Mesendoderm (in vitro differentiated cells): ENCODE results near the gene LCTL.

ENCODE experiments used
- DNase-seq: peaks from one replicate; pipeline ENCODE4 v3.0.0; 2013
- H2AK5ac ChIP-seq: 2 replicates; pipeline ENCODE4 v1.6.1; 2013; ENCODE audit warnings: low read length, inconsistent platforms
- H2BK120ac ChIP-seq: 2 replicates; pipeline ENCODE4 v1.6.1; 2013; ENCODE audit warnings: low read depth, mild to moderate bottlenecking, low read length, moderate library complexity, mixed read lengths
- H2BK15ac ChIP-seq: replicated peaks from 2 replicates; pipeline ENCODE4 v1.6.1; 2013; ENCODE audit warnings: low read depth, mild to moderate bottlenecking, moderate library complexity
- H2BK5ac ChIP-seq: 2 replicates; pipeline ENCODE4 v1.6.1; 2013; ENCODE audit warnings: low read length, inconsistent platforms
- H3K18ac ChIP-seq: 2 replicates; pipeline ENCODE4 v1.6.1; 2013; ENCODE audit warnings: mild to moderate bottlenecking, low read length, mixed read lengths
- H3K23ac ChIP-seq: one replicate; pipeline ENCODE4 v1.6.1; 2013; ENCODE audit warnings: low read length
- H3K27ac ChIP-seq: 2 replicates; pipeline ENCODE4 v1.5.1; 2013; ENCODE audit warnings: low read depth, mild to moderate bottlenecking, inconsistent platforms, low read length, moderate library complexity
- H3K27me3 ChIP-seq: 2 replicates; pipeline ENCODE4 v1.6.1; 2013; ENCODE audit warnings: low read length, control low read depth, mild to moderate bottlenecking, inconsistent platforms; ENCODE audit not compliant: insufficient read depth, poor library complexity
- H3K36me3 ChIP-seq: 2 replicates; pipeline ENCODE4 v1.6.1; 2013; ENCODE audit warnings: low read length, inconsistent platforms; ENCODE audit not compliant: control insufficient read depth, insufficient read depth
- H3K4ac ChIP-seq: one replicate; pipeline ENCODE4 v1.6.1; 2013; ENCODE audit warnings: low read depth, mild to moderate bottlenecking, low read length, moderate library complexity
- H3K4me1 ChIP-seq: 2 replicates; pipeline ENCODE4 v1.6.1; 2013; ENCODE audit warnings: low read depth, low read length, inconsistent platforms; ENCODE audit not compliant: control insufficient read depth
- H3K4me2 ChIP-seq: 2 replicates; pipeline ENCODE4 v1.6.1; 2013; ENCODE audit warnings: low read length
- H3K4me3 ChIP-seq: 2 replicates; pipeline ENCODE4 v1.5.1; 2013; ENCODE audit warnings: mild to moderate bottlenecking, low read length
- H3K56ac ChIP-seq: one replicate; pipeline ENCODE4 v1.6.1; 2013; ENCODE audit warnings: low read length
- H3K79me1 ChIP-seq: 2 replicates; pipeline ENCODE4 v1.6.1; 2013; ENCODE audit warnings: low read length, inconsistent platforms
- H3K79me2 ChIP-seq: 2 replicates; pipeline ENCODE4 v1.6.1; 2013; ENCODE audit warnings: mild to moderate bottlenecking, low read length; ENCODE audit not compliant: control insufficient read depth, insufficient read depth
- H3K9ac ChIP-seq: 2 replicates; pipeline ENCODE4 v1.6.1; 2013; ENCODE audit warnings: low read length, inconsistent platforms
- H4K5ac ChIP-seq: one replicate; pipeline ENCODE4 v1.6.1; 2013; ENCODE audit warnings: low read length
- H4K8ac ChIP-seq: one replicate; pipeline ENCODE4 v1.6.1; 2013; ENCODE audit warnings: low read depth, mild to moderate bottlenecking, control low read depth, low read length, moderate library complexity
- WGBS: extraction: QIAGEN DNeasy Blood & Tissue Kit; methylation state at CpG from one replicate; pipeline ENCODE4 v1.1.7; 2013; ENCODE audit warnings: low lambda C conversion rate, missing lambda C conversion rate; ENCODE audit not compliant: insufficient coverage; ENCODE audit errors: extremely low coverage; 5-methylcytosine and 5-hydroxymethylcytosine counted together

The LCTL gene

DNA sequence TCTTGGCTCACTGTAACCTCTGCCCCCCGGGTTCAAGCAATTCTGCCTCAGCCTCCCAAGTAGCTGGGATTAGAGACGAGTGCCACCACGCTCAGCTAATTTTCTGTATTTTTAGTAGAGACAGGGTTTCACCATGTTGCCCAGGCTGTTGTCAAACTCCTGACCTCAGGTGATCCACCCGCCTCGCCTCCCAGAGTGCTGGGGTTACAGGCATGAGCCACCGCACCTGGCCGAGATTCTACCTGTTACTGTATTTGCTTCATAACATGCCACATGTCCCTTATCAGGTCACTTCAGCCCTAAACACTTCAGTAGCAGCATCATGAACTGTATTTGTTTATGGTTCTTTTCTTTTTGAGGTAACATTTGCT, 7.5 kb upstream of the LCTL start:
- no peaks in the 10 kb centered on the region for H3K36me3 ChIP-seq
- H2BK5ac ChIP-seq: no peak overlapping the region
- H3K27ac ChIP-seq: no peak overlapping the region
- H3K4me3 ChIP-seq: no peak overlapping the region
- WGBS: no CpG with 5 or more reads among the region's 7 CpGs
- no peak overlapping the region for H3K23ac ChIP-seq
- H3K18ac ChIP-seq: no peak overlapping the region
- no peak overlapping the region for H3K4me2 ChIP-seq
- no peak overlapping the region for H2AK5ac ChIP-seq
- no peaks in the 10 kb centered on the region for H3K79me2 ChIP-seq
- H3K9ac ChIP-seq: no peak overlapping the region
- no peaks in the 10 kb centered on the region for H3K4me1 ChIP-seq
- no peak overlapping the region for H4K8ac ChIP-seq
- no peaks in the 10 kb centered on the region for H3K27me3 ChIP-seq
- no peak overlapping the region for H2BK120ac ChIP-seq
- H3K79me1 ChIP-seq: no peaks in the 10 kb centered on the region
- H4K5ac ChIP-seq: no peak overlapping the region
- H3K56ac ChIP-seq: no peak overlapping the region
- DNase-seq: no peak
- no peak overlapping the region for H3K4ac ChIP-seq
- H2BK15ac ChIP-seq: no peak overlapping the region

DNA sequence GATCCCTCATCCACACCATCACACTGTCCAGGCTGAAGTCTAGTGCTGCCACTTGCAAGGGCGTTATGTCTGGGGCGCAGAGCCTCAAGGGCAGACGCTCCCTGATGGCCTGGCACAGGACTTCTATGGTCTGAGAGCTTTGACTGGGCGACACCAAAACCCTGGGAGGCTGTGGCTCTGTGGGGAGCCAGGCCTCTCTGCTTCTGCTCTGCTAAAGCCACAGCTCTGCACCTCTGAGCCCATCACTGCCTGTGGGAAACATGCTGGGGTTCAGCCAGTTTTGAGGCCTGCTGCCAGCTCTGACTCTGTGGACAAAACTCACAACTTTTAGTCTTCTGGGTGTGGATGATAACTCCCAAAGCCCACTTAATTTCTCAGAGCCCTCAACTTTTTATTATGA, 6.3 kb upstream of the LCTL start:
- Histone ChIP-seq H2BK15ac (no peak overlapping the region), H3K4ac (no peak overlapping the region), H2BK5ac (no peak overlapping the region), H3K4me1 (no peaks in the 10 kb centered on the region), H3K18ac (no peak overlapping the region), H4K5ac (no peak overlapping the region), H3K79me2 (no peaks in the 10 kb centered on the region), H3K4me2 (no peak overlapping the region), H3K27ac (no peak overlapping the region), H2AK5ac (no peak overlapping the region), H3K23ac (no peak overlapping the region), H4K8ac (no peak overlapping the region), H3K27me3 (no peaks in the 10 kb centered on the region), H3K79me1 (no peaks in the 10 kb centered on the region), H3K36me3 (no peaks in the 10 kb centered on the region), H3K4me3 (no peak overlapping the region), H3K9ac (no peak overlapping the region), H3K56ac (no peak overlapping the region), H2BK120ac (no peak overlapping the region)
- WGBS: no CpG with 5 or more reads among the region's 4 CpGs
- no peak for DNase-seq

- Histone ChIP-seq H2AK5ac (no peak overlapping the region), H2BK15ac (no peak overlapping the region), H2BK5ac (no peak overlapping the region), H3K23ac (no peak overlapping the region), H3K18ac (no peak overlapping the region), H3K56ac (no peak overlapping the region), H3K36me3 (no peaks in the 10 kb centered on the region), H3K4me2 (no peak overlapping the region), H4K8ac (no peak overlapping the region), H3K27me3 (no peaks in the 10 kb centered on the region), H4K5ac (no peak overlapping the region), H3K4me1 (no peaks in the 10 kb centered on the region), H2BK120ac (no peak overlapping the region), H3K79me2 (no peaks in the 10 kb centered on the region), H3K4ac (no peak overlapping the region), H3K9ac (no peak overlapping the region), H3K79me1 (no peaks in the 10 kb centered on the region), H3K4me3 (no peak overlapping the region), H3K27ac (no peak overlapping the region)
- no peak for DNase-seq
- WGBS: no CpG with 5 or more reads among the region's 6 CpGs
These were observed 5.2 kb upstream of the LCTL start for GRCh38 chr15:66570842-66571478.

DNA sequence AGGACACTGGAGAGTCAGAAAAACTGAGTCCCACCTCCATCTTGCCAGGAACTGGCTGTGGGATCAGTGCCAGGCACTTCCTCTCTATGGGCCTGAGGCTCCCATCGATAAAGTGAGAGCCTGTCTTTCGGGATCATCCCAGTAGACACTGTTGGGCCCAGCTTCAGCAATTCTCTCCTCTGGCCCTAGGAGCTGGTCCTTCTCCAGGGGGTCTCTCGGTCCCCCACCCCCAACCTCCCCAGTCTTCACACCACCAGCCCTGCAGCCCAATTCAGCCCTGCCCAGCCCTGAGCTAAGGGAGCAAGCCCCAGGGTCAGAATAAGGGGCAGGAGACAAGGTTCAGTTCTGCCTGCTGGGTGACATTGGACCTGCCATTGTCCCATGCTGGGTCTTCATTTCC, 4.5 kb upstream of the LCTL start:
- DNase-seq: no peak
- Histone ChIP-seq H3K4me1 (no peaks in the 10 kb centered on the region), H3K4ac (no peak overlapping the region), H3K27me3 (no peaks in the 10 kb centered on the region), H3K23ac (no peak overlapping the region), H3K36me3 (no peaks in the 10 kb centered on the region), H3K4me3 (no peak overlapping the region), H2BK15ac (no peak overlapping the region), H4K8ac (no peak overlapping the region), H3K79me1 (no peaks in the 10 kb centered on the region), H3K9ac (no peak overlapping the region), H2BK120ac (no peak overlapping the region), H2AK5ac (no peak overlapping the region), H3K4me2 (no peak overlapping the region), H2BK5ac (no peak overlapping the region), H3K79me2 (no peaks in the 10 kb centered on the region), H3K27ac (no peak overlapping the region), H4K5ac (no peak overlapping the region), H3K18ac (no peak overlapping the region), H3K56ac (no peak overlapping the region)
- no CpG with 5 or more reads among the region's 3 CpGs for WGBS

GRCh38 chr15:66569461-66570137, 3.8 kb upstream of the LCTL start:
- no CpG with 5 or more reads among the region's 9 CpGs for WGBS
- no peak overlapping the region for H4K5ac ChIP-seq
- no peak overlapping the region for H2BK120ac ChIP-seq
- H3K36me3 ChIP-seq: no peaks in the 10 kb centered on the region
- H4K8ac ChIP-seq: no peak overlapping the region
- DNase-seq: no peak
- no peak overlapping the region for H2BK15ac ChIP-seq
- H3K79me2 ChIP-seq: no peaks in the 10 kb centered on the region
- H2AK5ac ChIP-seq: no peak overlapping the region
- no peak overlapping the region for H3K23ac ChIP-seq
- no peak overlapping the region for H3K9ac ChIP-seq
- no peak overlapping the region for H3K4ac ChIP-seq
- H3K4me2 ChIP-seq: no peak overlapping the region
- no peak overlapping the region for H2BK5ac ChIP-seq
- H3K4me3 ChIP-seq: no peak overlapping the region
- H3K27ac ChIP-seq: no peak overlapping the region
- H3K79me1 ChIP-seq: no peaks in the 10 kb centered on the region
- no peaks in the 10 kb centered on the region for H3K27me3 ChIP-seq
- H3K18ac ChIP-seq: no peak overlapping the region
- no peak overlapping the region for H3K56ac ChIP-seq
- no peaks in the 10 kb centered on the region for H3K4me1 ChIP-seq

DNA sequence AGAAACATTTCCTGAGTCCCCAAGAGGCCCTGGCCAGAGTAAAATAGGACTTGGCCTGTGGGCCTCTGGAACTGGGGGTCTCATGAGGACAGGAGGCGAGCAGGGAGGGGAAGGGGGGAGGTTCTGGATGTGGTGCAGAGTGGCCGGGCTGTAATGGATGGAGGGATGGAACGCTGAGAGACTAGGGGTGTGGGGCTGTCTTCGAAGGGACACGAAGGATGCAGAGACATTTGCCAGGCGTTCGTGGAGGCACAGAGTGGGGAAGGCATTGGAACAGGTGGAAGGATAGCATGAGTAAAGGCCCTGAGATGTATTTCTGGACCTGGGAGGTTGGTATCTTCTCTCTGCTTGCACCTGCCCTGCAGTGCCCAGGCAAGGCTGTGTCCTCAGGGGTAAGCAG, 2.1 kb upstream of the LCTL start:
- no CpG with 5 or more reads among the region's 7 CpGs for whole genome bisulfite sequencing
- Histone ChIP-seq H3K23ac (no peak overlapping the region), H4K5ac (no peak overlapping the region), H3K4ac (no peak overlapping the region), H2BK15ac (no peak overlapping the region), H4K8ac (no peak overlapping the region), H3K18ac (no peak overlapping the region), H2AK5ac (no peak overlapping the region), H3K56ac (no peak overlapping the region), H2BK120ac (no peak overlapping the region), H3K27me3 (no peaks in the 10 kb centered on the region), H3K27ac (no peak overlapping the region), H3K4me1 (no peaks in the 10 kb centered on the region), H3K4me2 (no peak overlapping the region), H3K79me2 (no peaks in the 10 kb centered on the region), H3K9ac (no peak overlapping the region), H3K4me3 (no peak overlapping the region), H2BK5ac (no peak overlapping the region), H3K79me1 (no peaks in the 10 kb centered on the region), H3K36me3 (no peaks in the 10 kb centered on the region)
- DNase-seq: no peak
